Tibial nerve (tissue), 3 donors: ENCODE results near the gene SPECC1.

Experiments used
- CTCF ChIP-seq, 5 experiments: fragments of 200-600 bp in 3 of 5; fragments of 450-650 bp in 2 of 5; sonication (generic) in 3 of 5; IDR thresholded peaks; one replicate each; pipeline ENCODE4 v1.5.1; 2016 to 2019; ENCODE audit warnings: antibody characterized with exemption in 5 of 5, mild to moderate bottlenecking in 3 of 5, moderate library complexity in 2 of 5
- POLR2A ChIP-seq, 2 donors: fragments of 450-650 bp; IDR thresholded peaks; one replicate each; pipeline ENCODE4 v1.6.1; 2017; ENCODE audit warnings: antibody characterized with exemption in 2 of 2, mild to moderate bottlenecking in 2 of 2, moderate library complexity in 2 of 2

GRCh38 chr17:20009052-20009301, 182 bp upstream of the SPECC1 start:
- TF ChIP-seq POLR2A (IDR thresholded peaks at IDR 0.05) = no peak
- TF ChIP-seq CTCF (IDR thresholded peaks at IDR 0.05) = peak in 1 of 5 experiments; percentile 99
